GM12878 (cell line): ENCODE results near the gene ME1. TPM values are rescaled to one million over a fixed set of nuclear protein-coding genes. Genes with fewer than 3 reads are reported as not detected.

Source experiments
- ATAC-seq: fragments of 200-7000 bp; cut with Tn5 transposase; 3 replicates; pipeline ENCODE4 v1.9.1; 2020; ENCODE audit warnings: mild to moderate bottlenecking, moderate library complexity
- BruUV-seq: library from RNA; stranded (reverse); fragments of 400-500 nt; replicated peaks from 2 replicates; lab custom pipeline; 2021; lab: Mats Ljungman, UMichigan
- CTCF ChIA-PET: fragments of 300-600 bp; sonication (Branson Sonifier 250); formaldehyde crosslinking; extraction: SDS; loops from one replicate; lab custom pipeline; 2021; ENCODE audit warnings: inconsistent platforms; lab: Yijun Ruan, JAX
- POLR2A ChIA-PET: fragments of 350-600 bp; formaldehyde crosslinking; extraction: SDS; loops from one replicate; lab custom pipeline; 2021; ENCODE audit warnings: inconsistent platforms; lab: Charles Lee
- RAD21 ChIA-PET: fragments of 300-600 bp; sonication (Branson Sonifier 250); formaldehyde crosslinking; loops from one replicate; lab custom pipeline; 2023; ENCODE audit warnings: antibody characterized with exemption; ENCODE audit not compliant: unreplicated experiment; lab: Charles Lee
- SMC1A ChIA-PET: fragments of 300-600 bp; sonication (Branson Sonifier 250); formaldehyde crosslinking; loops from one replicate; lab custom pipeline; 2023; ENCODE audit not compliant: unreplicated experiment, uncharacterized antibody; lab: Charles Lee
- DNase-seq: peaks from one replicate; pipeline ENCODE4 v3.0.0-alpha.2; 2011; ENCODE audit warnings: low read depth, low spot score
- FAIRE-seq: peaks from 3 replicates; lab custom pipeline; 2011; peaks lifted over from hg19 to GRCh38; lab: Jason Lieb, UNC
- H2AFZ ChIP-seq: 2 replicates; pipeline ENCODE4 v1.6.0; 2011; ENCODE audit warnings: low read depth, low read length, control low read depth; ENCODE audit not compliant: control insufficient read depth
- H3K27ac ChIP-seq: 2 replicates; pipeline ENCODE4 v1.5.1; 2011; ENCODE audit warnings: control low read depth; ENCODE audit not compliant: control insufficient read depth, insufficient read depth
- H3K27me3 ChIP-seq, 2 experiments: replicated peaks in 1 of 2; 2 replicates each; pipeline versions ENCODE4 v1.6.0 to v1.6.1; 2011; ENCODE audit warnings: low read length in 1 of 2; ENCODE audit not compliant: control insufficient read depth in 2 of 2, insufficient read depth in 2 of 2
- H3K36me3 ChIP-seq, 2 experiments: 2 replicates each; pipeline ENCODE4 v1.5.1; 2011; ENCODE audit warnings: low read length in 1 of 2; ENCODE audit not compliant: control insufficient read depth in 2 of 2, insufficient read depth in 2 of 2
- H3K4me1 ChIP-seq: 2 replicates; pipeline ENCODE4 v1.6.1; 2011; ENCODE audit warnings: mild to moderate bottlenecking, low read length, moderate library complexity, mixed read lengths; ENCODE audit not compliant: control insufficient read depth, insufficient read depth
- H3K4me2 ChIP-seq: 2 replicates; pipeline ENCODE4 v1.6.0; 2011; ENCODE audit warnings: control low read depth; ENCODE audit not compliant: control insufficient read depth, insufficient read depth
- H3K4me3 ChIP-seq: fragments of 200-600 bp; sonication (generic); 2 replicates; pipeline ENCODE4 v1.5.1; 2016
- H3K79me2 ChIP-seq: 2 replicates; pipeline ENCODE4 v1.6.0; 2011; ENCODE audit warnings: low read length; ENCODE audit not compliant: control insufficient read depth, insufficient read depth
- H3K9ac ChIP-seq: 2 replicates; pipeline ENCODE4 v1.8.0; 2011; ENCODE audit warnings: low read length, control low read depth, mixed read lengths; ENCODE audit not compliant: control insufficient read depth, insufficient read depth
- H3K9me3 ChIP-seq: replicated peaks from 3 replicates; pipeline ENCODE4 v1.5.1; 2011; ENCODE audit warnings: mild to moderate bottlenecking, low read length; ENCODE audit not compliant: control insufficient read depth, insufficient read depth
- H4K20me1 ChIP-seq: 2 replicates; pipeline ENCODE4 v1.6.0; 2011; ENCODE audit not compliant: control insufficient read depth, insufficient read depth
- ATF7 ChIP-seq: fragments of 450-650 bp; IDR thresholded peaks from 2 replicates; pipeline ENCODE4 v1.6.1; 2016; ENCODE audit warnings: low read depth, mild to moderate bottlenecking
- CHD1 ChIP-seq: IDR thresholded peaks from 2 replicates; pipeline ENCODE4 v1.6.1; 2012; ENCODE audit warnings: low read depth, low read length, improper control_type of control experiment
- FOS ChIP-seq: IDR thresholded peaks from 3 replicates; pipeline ENCODE4 v1.6.1; 2011; ENCODE audit warnings: borderline replicate concordance; ENCODE audit not compliant: insufficient read length; ENCODE audit errors: extremely low read depth
- IKZF2 ChIP-seq, 2 experiments: fragments of 450-650 bp; IDR thresholded peaks; 2 replicates each; pipeline ENCODE4 v1.6.1; 2017; ENCODE audit warnings: mild to moderate bottlenecking in 2 of 2, moderate library complexity in 2 of 2
- MLLT1 ChIP-seq: fragments of 450-650 bp; IDR thresholded peaks from 2 replicates; pipeline ENCODE4 v1.6.1; 2016; ENCODE audit warnings: mild to moderate bottlenecking
- NFXL1 ChIP-seq: fragments of 450-650 bp; IDR thresholded peaks from 2 replicates; pipeline ENCODE4 v1.6.1; 2017; ENCODE audit warnings: antibody characterized with exemption, mild to moderate bottlenecking, borderline replicate concordance
- PRDM15 ChIP-seq: fragments of 450-650 bp; formaldehyde crosslinking; IDR thresholded peaks from 2 replicates; pipeline ENCODE4 v1.4.0; 2020; ENCODE audit warnings: mild to moderate bottlenecking, moderate library complexity
- SP1 ChIP-seq: IDR thresholded peaks from one replicate; pipeline ENCODE4 v1.6.1; 2011; ENCODE audit warnings: low read depth, low read length
- in situ Hi-C: fragments of 300-500 bp; cut with MboI; formaldehyde crosslinking; loops from 9 replicates; pipeline ENCODE4 v1.14.3; 2018; ENCODE audit warnings: mixed read lengths
- intact Hi-C: fragments of 100-400 bp; cut with micrococcal nuclease; formaldehyde crosslinking; loops from one replicate; pipeline ENCODE4 v1.14.2; 2022; ENCODE audit not compliant: unreplicated experiment
- polyA plus RNA-seq, 11 experiments: library from polyadenylated mRNA; depleted of rRNA in 4 of 11; unstranded in 6 of 11; stranded (reverse) in 5 of 11; fragments of >200 nt; fragmentation: Nextera tagmentation in 4 of 11; fragmentation: Illumina TruSeq in 1 of 11; extraction: Ambion mirVana in 4 of 11; extraction: Trizol in 1 of 11; gene quantifications; 1 replicate in 1 of 11; 2 replicates in 10 of 11; pipeline versions ENCODE4 v1.2.1 to v1.2.3, GENCODE V29; 2011 to 2016; ENCODE audit warnings: inconsistent platforms in 2 of 11, missing spikeins in 2 of 11, low read depth in 1 of 11
- total RNA-seq, 4 experiments: library from RNA; depleted of rRNA in 3 of 4; stranded (reverse); fragments of >200 nt in 3 of 4; fragmentation: Illumina TruSeq in 1 of 4; extraction: Trizol in 1 of 4; gene quantifications; 2 replicates each; pipeline versions ENCODE4 v1.2.1 to v1.2.3, GENCODE V29; 2013 to 2021

Gene ME1
- total and polyA plus RNA-seq, 10 of the 15 experiments (the other 5 are each of a cell fraction or from before 2014, with no cell fraction given) = 3.6 to 11.8 (median 8.4) TPM

- RAD21 ChIA-PET = interaction anchor here (0.8 kb wide), 1 partner anchor 55 kb away, joined by 3 read pairs; no protein-coding TSS in a partner anchor
- no peaks in the 10 kb centered on the region for H3K4me1 ChIP-seq
- BruUV-seq = no TSS peak
- no peak for FAIRE-seq
- H2AFZ ChIP-seq = no peak overlapping the region
- no peaks in the 10 kb centered on the region for H3K27me3 ChIP-seq
- DNase-seq = no peak
- no peaks in the 10 kb centered on the region for H3K9me3 ChIP-seq
- H3K4me2 ChIP-seq = no peak overlapping the region
- no peak overlapping the region for H3K9ac ChIP-seq
- SMC1A ChIA-PET = no interaction called here
- in situ Hi-C loops (no loop called here), intact Hi-C loops (no loop called here)
- no peaks in the 10 kb centered on the region for H3K79me2 ChIP-seq
- H3K27ac ChIP-seq = no peak overlapping the region
- no peaks in the 10 kb centered on the region for H4K20me1 ChIP-seq
- CTCF ChIA-PET = interaction anchor here (0.6 to 1.5 kb wide), 3 partner anchors 78 to 215 kb away, joined by 3 to 7 read pairs (median 4); no protein-coding TSS in a partner anchor
- no peaks in the 10 kb centered on the region for H3K36me3 ChIP-seq
- TF ChIP-seq PRDM15 (no peak), SP1 (no peak), CHD1 (no peak), ATF7 (no peak), FOS (no peak), IKZF2 (IDR thresholded peaks at IDR 0.05) (no peak), NFXL1 (no peak), MLLT1 (no peak)
- H3K4me3 ChIP-seq = no peak overlapping the region
- POLR2A ChIA-PET = no interaction called here
- no peak; the same call in 2 of the 3 replicates for ATAC-seq
Measured at GRCh38 chr6:83436674-83437073, 5.8 kb upstream of the ME1 start.
